Fibroblast of lung (primary cell): ENCODE measurements around the gene RRAD. TPM values are rescaled to one million over a fixed set of nuclear protein-coding genes. Genes with fewer than 3 reads are reported as not detected.

Experiments used
- DNase-seq, 2 donors: peaks; one replicate each; pipeline versions ENCODE4 v3.0.0 to v3.0.0-alpha.2; 2010; ENCODE audit warnings: low read depth in 2 of 2
- H2AFZ ChIP-seq: 2 replicates; pipeline ENCODE4 v1.5.1; 2012; ENCODE audit warnings: low read length, control low read depth, inconsistent platforms
- H3K27ac ChIP-seq: 2 replicates; pipeline ENCODE4 v1.5.1; 2011; ENCODE audit warnings: low read length, control low read depth; ENCODE audit not compliant: insufficient read depth
- H3K27me3 ChIP-seq: 2 replicates; pipeline ENCODE4 v1.5.1; 2011; ENCODE audit warnings: mild to moderate bottlenecking, low read length; ENCODE audit not compliant: control insufficient read depth, insufficient read depth
- H3K36me3 ChIP-seq: 2 replicates; pipeline ENCODE4 v1.5.1; 2011; ENCODE audit warnings: low read length; ENCODE audit not compliant: control insufficient read depth, insufficient read depth
- H3K4me1 ChIP-seq: 2 replicates; pipeline ENCODE4 v1.5.1; 2011; ENCODE audit warnings: low read length; ENCODE audit not compliant: control insufficient read depth, insufficient read depth; ENCODE audit errors: extremely low read depth
- H3K4me2 ChIP-seq: 2 replicates; pipeline ENCODE4 v1.5.1; 2011; ENCODE audit warnings: low read length, control low read depth; ENCODE audit not compliant: insufficient read depth; ENCODE audit errors: extremely low read depth
- H3K4me3 ChIP-seq, 4 experiments: fragments of 200-600 bp in 1 of 4; sonication (generic) in 1 of 4; replicated peaks in 1 of 4; 2 replicates each; pipeline ENCODE4 v1.5.1; 2011 to 2016; ENCODE audit warnings: low read length in 4 of 4, low read depth in 3 of 4, mild to moderate bottlenecking in 3 of 4, control low read depth in 2 of 4, inconsistent platforms in 1 of 4, mixed read lengths in 1 of 4; ENCODE audit not compliant: insufficient read depth in 1 of 4; ENCODE audit errors: control extremely low read depth in 1 of 4
- H3K79me2 ChIP-seq: 2 replicates; pipeline ENCODE4 v1.5.1; 2012; ENCODE audit warnings: mild to moderate bottlenecking, low read length, inconsistent platforms; ENCODE audit not compliant: control insufficient read depth, insufficient read depth
- H3K9ac ChIP-seq: 2 replicates; pipeline ENCODE4 v1.5.1; 2011; ENCODE audit warnings: mild to moderate bottlenecking, low read length, control low read depth; ENCODE audit not compliant: insufficient read depth
- H3K9me3 ChIP-seq: 2 replicates; pipeline ENCODE4 v1.5.1; 2012; ENCODE audit warnings: low read depth, low read length; ENCODE audit not compliant: control insufficient read depth, insufficient read depth
- H4K20me1 ChIP-seq: 2 replicates; pipeline ENCODE4 v1.5.1; 2011; ENCODE audit warnings: low read length; ENCODE audit not compliant: control insufficient read depth, insufficient read depth; ENCODE audit errors: extremely low read depth
- EZH2 ChIP-seq: IDR thresholded peaks from 2 replicates; pipeline ENCODE4 v1.5.1; 2012; ENCODE audit warnings: low read length, control low read depth, mild to moderate bottlenecking; ENCODE audit errors: missing control alignments
- polyA plus RNA-seq, 2 donors: library from polyadenylated mRNA; depleted of rRNA in 1 of 2; stranded (reverse) in 1 of 2; unstranded in 1 of 2; fragments of >200 nt; gene quantifications; 2 replicates each; pipeline ENCODE4 v1.2.1, GENCODE V29; 2011 to 2012; ENCODE audit warnings: missing spikeins in 1 of 2
- total RNA-seq: library from RNA; depleted of rRNA; stranded (reverse); fragments of >200 nt; gene quantifications from 2 replicates; pipeline ENCODE4 v1.2.1, GENCODE V29; 2014
- TF ChIP-seq, protein P1 (sequence below), 2 donors: IDR thresholded peaks in 1 of 2; conservative IDR thresholded peaks in 1 of 2; 1 replicate in 1 of 2; 2 replicates in 1 of 2; pipeline ENCODE4 v1.5.1; 2011 to 2012; ENCODE audit warnings: low read length in 2 of 2, control low read depth in 1 of 2, inconsistent platforms in 1 of 2, low read depth in 1 of 2, mild to moderate bottlenecking in 1 of 2

Gene RRAD
- total and polyA plus RNA-seq, 2 donors (not counting 1 experiment from before 2014, with no cell fraction given), result 11.6 to 83.7 TPM

DNA sequence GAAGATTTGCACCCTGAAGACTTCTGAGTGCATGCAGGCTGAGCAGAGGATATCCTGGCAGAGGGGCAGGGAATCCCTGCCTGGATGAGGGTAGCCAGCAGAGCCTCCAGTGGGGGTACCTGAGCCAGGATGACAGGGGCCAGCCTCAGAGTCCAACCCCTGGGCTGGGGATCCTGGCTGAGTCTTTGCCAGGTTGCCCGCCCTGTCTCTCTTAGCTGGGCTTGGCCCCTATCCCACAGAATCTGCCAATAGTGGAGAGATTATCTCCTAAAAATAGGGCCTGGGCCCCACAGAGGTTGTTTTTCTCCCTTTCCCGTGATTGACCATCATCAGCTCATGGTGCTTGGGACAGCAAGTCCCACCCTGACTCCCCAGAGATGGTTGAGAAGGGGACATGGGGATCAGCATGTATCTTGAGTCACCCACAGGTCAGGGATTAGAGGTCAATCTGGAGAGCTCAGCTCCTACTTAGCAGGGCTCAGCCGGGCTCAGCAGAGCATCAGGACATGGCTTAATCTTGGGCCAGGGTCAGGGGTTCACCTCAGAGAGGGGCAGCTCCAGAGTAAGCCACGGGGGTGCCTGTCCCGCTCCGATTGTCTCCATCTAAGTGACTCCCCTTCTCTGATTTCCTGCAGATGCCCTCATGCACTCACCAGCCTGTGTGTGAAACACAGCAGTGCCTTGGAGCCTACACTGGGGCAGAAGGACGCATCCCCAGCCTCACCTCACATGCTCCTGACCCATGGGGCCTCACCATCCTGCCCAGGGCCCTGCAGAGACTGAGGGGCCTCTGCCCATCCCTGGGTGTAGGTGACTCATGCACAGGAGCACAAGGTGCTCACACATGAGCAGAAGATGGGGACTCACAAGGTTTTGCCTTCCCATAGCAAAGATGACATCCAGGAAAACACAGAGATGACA is 18.2 kb downstream of the RRAD start:
- Histone ChIP-seq H3K9ac (no peak overlapping the region), H3K4me1 (peaks cover 26% of the 10 kb centered on the region), H3K9me3 (no peaks in the 10 kb centered on the region), H3K27ac (no peak overlapping the region), H3K27me3 (no peaks in the 10 kb centered on the region), H3K4me2 (no peak overlapping the region), H3K79me2 (no peaks in the 10 kb centered on the region), H4K20me1 (no peaks in the 10 kb centered on the region), H3K4me3 (no peak overlapping the region), H3K36me3 (no peaks in the 10 kb centered on the region), H2AFZ (no peak overlapping the region)
- TF ChIP-seq EZH2, result no peak
- TF ChIP-seq, protein P1, sequence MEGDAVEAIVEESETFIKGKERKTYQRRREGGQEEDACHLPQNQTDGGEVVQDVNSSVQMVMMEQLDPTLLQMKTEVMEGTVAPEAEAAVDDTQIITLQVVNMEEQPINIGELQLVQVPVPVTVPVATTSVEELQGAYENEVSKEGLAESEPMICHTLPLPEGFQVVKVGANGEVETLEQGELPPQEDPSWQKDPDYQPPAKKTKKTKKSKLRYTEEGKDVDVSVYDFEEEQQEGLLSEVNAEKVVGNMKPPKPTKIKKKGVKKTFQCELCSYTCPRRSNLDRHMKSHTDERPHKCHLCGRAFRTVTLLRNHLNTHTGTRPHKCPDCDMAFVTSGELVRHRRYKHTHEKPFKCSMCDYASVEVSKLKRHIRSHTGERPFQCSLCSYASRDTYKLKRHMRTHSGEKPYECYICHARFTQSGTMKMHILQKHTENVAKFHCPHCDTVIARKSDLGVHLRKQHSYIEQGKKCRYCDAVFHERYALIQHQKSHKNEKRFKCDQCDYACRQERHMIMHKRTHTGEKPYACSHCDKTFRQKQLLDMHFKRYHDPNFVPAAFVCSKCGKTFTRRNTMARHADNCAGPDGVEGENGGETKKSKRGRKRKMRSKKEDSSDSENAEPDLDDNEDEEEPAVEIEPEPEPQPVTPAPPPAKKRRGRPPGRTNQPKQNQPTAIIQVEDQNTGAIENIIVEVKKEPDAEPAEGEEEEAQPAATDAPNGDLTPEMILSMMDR (conservative IDR thresholded peaks at IDR 0.05 in 1 of 2, IDR thresholded peaks at IDR 0.05 in 1 of 2; ENCODE audit: low read depth in 1 of 2, low read length in 2 of 2), result no peak
- DNase-seq, result no peak

GRCh38 chr16:66905633-66906539 is 19.4 kb downstream of the RRAD start:
- no peak overlapping the region for H2AFZ ChIP-seq
- H3K9me3 ChIP-seq, result no peaks in the 10 kb centered on the region
- no peak overlapping the region for H3K9ac ChIP-seq
- no peaks in the 10 kb centered on the region for H3K36me3 ChIP-seq
- H3K4me3 ChIP-seq, result no peak overlapping the region
- H3K79me2 ChIP-seq, result no peaks in the 10 kb centered on the region
- TF ChIP-seq EZH2, result no peak
- TF ChIP-seq, protein P1 (conservative IDR thresholded peaks at IDR 0.05 in 1 of 2, IDR thresholded peaks at IDR 0.05 in 1 of 2; ENCODE audit: low read depth in 1 of 2, low read length in 2 of 2), result no peak
- peaks cover 28% of the 10 kb centered on the region for H3K4me1 ChIP-seq
- H3K4me2 ChIP-seq, result no peak overlapping the region
- no peaks in the 10 kb centered on the region for H4K20me1 ChIP-seq
- H3K27ac ChIP-seq, result no peak overlapping the region
- no peak for DNase-seq
- no peaks in the 10 kb centered on the region for H3K27me3 ChIP-seq
